Measurements from ENCODE around the gene NOL4. TPM values are rescaled to one million over a fixed set of nuclear protein-coding genes. Genes with fewer than 3 reads are reported as not detected.
A peak's percentile ranks its signal among the peaks of the same experiment; 100 is the strongest.

NOL4 gene
- total RNA-seq, 1 experiment from 2014 or later = 1.1 TPM

GRCh38 chr18:34221971-34222306, 2.8 kb downstream of the NOL4 start:
- H3K9me3 ChIP-seq (ENCODE audit: control insufficient read depth, insufficient read depth, low read depth, low read length) = no peaks in the 10 kb centered on the region
- ATAC-seq (peak; percentile 58), DNase-seq (ENCODE audit: low read depth, low spot score) (no peak)
- H3K27ac ChIP-seq (ENCODE audit: low read length) = no peak overlapping the region
- TF ChIP-seq REST (IDR thresholded peaks at IDR 0.05; ENCODE audit: insufficient read depth in 1 of 2, low read depth in 2 of 2, low read length in 1 of 2) = no peak
- TF ChIP-seq POLR2AphosphoS5 (IDR thresholded peaks at IDR 0.05; ENCODE audit: low read depth, low read length) = no peak
- no peak for TF ChIP-seq SIN3A (IDR thresholded peaks at IDR 0.05; ENCODE audit: borderline replicate concordance, insufficient read depth, low read depth, low read length)
- no peak for TF ChIP-seq TCF7L2 (IDR thresholded peaks at IDR 0.05; ENCODE audit: low read depth, low read length)
- TF ChIP-seq CTCF (IDR thresholded peaks at IDR 0.05) = no peak
- peaks cover 40% of the 10 kb centered on the region for H3K27me3 ChIP-seq (ENCODE audit: control insufficient read depth, insufficient read depth, low read length)
- no peaks in the 10 kb centered on the region for H3K36me3 ChIP-seq (ENCODE audit: control insufficient read depth, insufficient read depth, low read length)
- intact Hi-C loops (cut with micrococcal nuclease; ENCODE audit: unreplicated experiment) (no loop called here), in situ Hi-C loops (cut with HindIII; ENCODE audit: low pct_unique_long_range_greater_than_20kb, low sequenced_read_pairs) (no loop called here)
- peak overlapping the region; percentile 39 to 53 for H3K4me3 ChIP-seq (ENCODE audit: low read depth in 2 of 2, low read length in 2 of 2)
- no TSS peak for BruUV-seq (replicated peaks)
- ChIA-PET CTCF (interaction anchor here (0.7 kb wide), 1 partner anchor 64 kb away, joined by 5 read pairs; no protein-coding TSS in a partner anchor), POLR2A (interaction anchor here (0.6 kb wide), 1 partner anchor 16 kb away, joined by 7 read pairs; no protein-coding TSS in a partner anchor)
- peaks cover 10% of the 10 kb centered on the region for H3K4me1 ChIP-seq (ENCODE audit: control insufficient read depth, insufficient read depth, low read length)

GRCh38 chr18:34220081-34220815, 4.5 kb downstream of the NOL4 start:
- DNase-seq (ENCODE audit: low read depth, low spot score) = no peak
- H3K9me3 ChIP-seq (ENCODE audit: control insufficient read depth, insufficient read depth, low read depth, low read length) = no peaks in the 10 kb centered on the region
- in situ Hi-C loops (cut with HindIII; ENCODE audit: low pct_unique_long_range_greater_than_20kb, low sequenced_read_pairs) = no loop called here
- intact Hi-C loops (cut with micrococcal nuclease; ENCODE audit: unreplicated experiment) = no loop called here
- BruUV-seq (replicated peaks) = no TSS peak
- no peak overlapping the region for H3K27ac ChIP-seq (ENCODE audit: low read length)
- no peaks in the 10 kb centered on the region for H3K36me3 ChIP-seq (ENCODE audit: control insufficient read depth, insufficient read depth, low read length)
- peaks cover 10% of the 10 kb centered on the region for H3K4me1 ChIP-seq (ENCODE audit: control insufficient read depth, insufficient read depth, low read length)
- no peak overlapping the region for H3K4me3 ChIP-seq (ENCODE audit: low read depth in 2 of 2, low read length in 2 of 2)
- ChIA-PET CTCF (no interaction called here), POLR2A (no interaction called here)
- no peak for ATAC-seq
- no peak for TF ChIP-seq CTCF (IDR thresholded peaks at IDR 0.05)
- TF ChIP-seq TCF7L2 (IDR thresholded peaks at IDR 0.05; ENCODE audit: low read depth, low read length) = no peak
- TF ChIP-seq REST (IDR thresholded peaks at IDR 0.05; ENCODE audit: insufficient read depth in 1 of 2, low read depth in 2 of 2, low read length in 1 of 2) = no peak
- TF ChIP-seq SIN3A (IDR thresholded peaks at IDR 0.05; ENCODE audit: borderline replicate concordance, insufficient read depth, low read depth, low read length) = no peak
- TF ChIP-seq POLR2AphosphoS5 (IDR thresholded peaks at IDR 0.05; ENCODE audit: low read depth, low read length) = no peak
- H3K27me3 ChIP-seq (ENCODE audit: control insufficient read depth, insufficient read depth, low read length) = peaks cover 30% of the 10 kb centered on the region

All from Panc1 (cell line).